HepG2 (cell line): ENCODE measurements around the gene PDE9A.

ENCODE experiments used
- BHLHE40 ChIP-seq: IDR thresholded peaks from 2 replicates; pipeline ENCODE4 v1.6.1; 2011; ENCODE audit warnings: low read length, improper control_type of control experiment
- BORCS8-MEF2B ChIP-seq: sonication (generic); formaldehyde crosslinking; IDR thresholded peaks from 2 replicates; pipeline ENCODE4 v1.8.0; 2022; ENCODE audit warnings: mild to moderate bottlenecking, missing genetic modification reagents
- CTCF ChIP-seq: sonication (generic); formaldehyde crosslinking; IDR thresholded peaks from 2 replicates; pipeline ENCODE4 v1.5.0; 2020; ENCODE audit warnings: mild to moderate bottlenecking, missing genetic modification reagents, moderate library complexity
- HNRNPK ChIP-seq: fragments of 200-400 bp; formaldehyde crosslinking; IDR thresholded peaks from 2 replicates; pipeline ENCODE4 v1.6.1; 2018; ENCODE audit warnings: low read length, low read depth, moderate library complexity, mild to moderate bottlenecking; ENCODE audit not compliant: poor library complexity, severe bottlenecking
- POLR2A ChIP-seq, 2 experiments: IDR thresholded peaks; 2 replicates each; pipeline ENCODE4 v1.6.1; 2011; ENCODE audit warnings: low read depth in 2 of 2, low read length in 2 of 2, mild to moderate bottlenecking in 1 of 2, moderate library complexity in 1 of 2; ENCODE audit not compliant: insufficient read depth in 1 of 2
- PRMT3 ChIP-seq: sonication (generic); formaldehyde crosslinking; IDR thresholded peaks from 2 replicates; pipeline ENCODE4 v1.8.1; 2022; ENCODE audit warnings: low read depth, mild to moderate bottlenecking, moderate library complexity, missing genetic modification reagents, borderline replicate concordance
- SMARCC2 ChIP-seq: fragments of 450-650 bp; IDR thresholded peaks from 2 replicates; pipeline ENCODE4 v1.6.1; 2017; ENCODE audit warnings: antibody characterized with exemption, mild to moderate bottlenecking
- ZNF12 ChIP-seq: sonication (generic); formaldehyde crosslinking; IDR thresholded peaks from 2 replicates; pipeline ENCODE4 v1.5.0; 2020; ENCODE audit warnings: missing genetic modification reagents
- TF ChIP-seq, protein P1 (sequence below): sonication (generic); formaldehyde crosslinking; IDR thresholded peaks from 2 replicates; pipeline ENCODE4 v1.5.0; 2020; ENCODE audit warnings: mild to moderate bottlenecking, missing genetic modification reagents

GRCh38 chr21:42654913-42655795 is 1.7 kb downstream of the PDE9A start:
- TF ChIP-seq PRMT3 (CRISPR knock-in tag) = no peak
- TF ChIP-seq, protein P1, sequence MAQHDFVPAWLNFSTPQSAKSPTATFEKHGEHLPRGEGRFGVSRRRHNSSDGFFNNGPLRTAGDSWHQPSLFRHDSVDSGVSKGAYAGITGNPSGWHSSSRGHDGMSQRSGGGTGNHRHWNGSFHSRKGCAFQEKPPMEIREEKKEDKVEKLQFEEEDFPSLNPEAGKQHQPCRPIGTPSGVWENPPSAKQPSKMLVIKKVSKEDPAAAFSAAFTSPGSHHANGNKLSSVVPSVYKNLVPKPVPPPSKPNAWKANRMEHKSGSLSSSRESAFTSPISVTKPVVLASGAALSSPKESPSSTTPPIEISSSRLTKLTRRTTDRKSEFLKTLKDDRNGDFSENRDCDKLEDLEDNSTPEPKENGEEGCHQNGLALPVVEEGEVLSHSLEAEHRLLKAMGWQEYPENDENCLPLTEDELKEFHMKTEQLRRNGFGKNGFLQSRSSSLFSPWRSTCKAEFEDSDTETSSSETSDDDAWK (CRISPR knock-in tag) = no peak
- no peak for TF ChIP-seq SMARCC2
- no peak for TF ChIP-seq BHLHE40
- no peak for TF ChIP-seq HNRNPK
- TF ChIP-seq ZNF12 (CRISPR knock-in tag) = no peak
- TF ChIP-seq POLR2A (IDR thresholded peaks at IDR 0.05; ENCODE audit: insufficient read depth in 1 of 2, low read depth in 2 of 2, low read length in 2 of 2) = no peak
- TF ChIP-seq CTCF (CRISPR knock-in tag) = no peak
- TF ChIP-seq BORCS8-MEF2B (CRISPR knock-in tag) = no peak
